Muscle of arm (tissue), 12 donors: ENCODE results near the gene POFUT1. TPM values are rescaled to one million over a fixed set of nuclear protein-coding genes. Genes with fewer than 3 reads are reported as not detected.
"Not testable (repeated sequence)": the region's sequence is repeated elsewhere in the genome, so short reads cannot be mapped to it uniquely, and the experiment has no call there.

Experiments used
- DNase-seq: peaks from one replicate; pipeline ENCODE4 v3.0.0-alpha.2; 2013
- polyA plus RNA-seq, 12 donors: library from polyadenylated mRNA; unstranded; fragments of 120-200 nt; gene quantifications; one replicate each; pipeline ENCODE4 v1.2.1, GENCODE V29; 2013; ENCODE audit not compliant: insufficient read length in 12 of 12

POFUT1 gene
- polyA plus RNA-seq, 12 donors, result 27.3 to 37.7 (median 30.9) TPM; not detected in 1

- no peak for DNase-seq
Measured at GRCh38 chr20:32271620-32272019, 63.9 kb downstream of the POFUT1 start.

GRCh38 chr20:32274359-32274758 lies 66.7 kb downstream of the POFUT1 start:
- DNase-seq, result no peak

DNA sequence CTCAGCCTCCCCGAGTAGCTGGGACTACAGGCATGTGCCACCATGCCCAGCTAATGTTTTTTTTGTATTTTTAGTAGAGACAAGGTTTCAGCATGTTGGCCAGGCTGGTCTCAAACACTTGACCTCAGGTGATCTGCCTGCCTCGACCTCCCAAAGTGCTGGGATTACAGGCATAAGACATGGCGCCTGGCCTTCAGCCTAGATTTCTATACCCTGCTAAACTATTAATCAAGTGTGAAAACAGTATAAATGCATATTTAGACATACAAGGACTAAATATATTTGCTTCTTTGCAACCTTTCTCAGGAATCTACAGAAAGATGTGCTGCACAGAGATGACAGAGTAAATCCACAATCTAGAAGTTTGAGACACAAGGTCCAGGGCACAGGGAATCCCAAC lies 67.5 kb downstream of the POFUT1 start:
- DNase-seq, result not testable (repeated sequence)

GRCh38 chr20:32277361-32278198 lies 69.9 kb downstream of the POFUT1 start, which contains the start of gene KIF3B:
Gene KIF3B, plus strand, starts transcription at chr20:32277651. Its CDS starts 32,127 bp downstream, at chr20:32309778.
- DNase-seq, result peak; percentile 92

GRCh38 chr20:32278199-32278643 lies 70.5 kb downstream of the POFUT1 start:
- DNase-seq, result no peak

GRCh38 chr20:32281711-32282110 lies 74.0 kb downstream of the POFUT1 start:
- DNase-seq, result no peak

DNA sequence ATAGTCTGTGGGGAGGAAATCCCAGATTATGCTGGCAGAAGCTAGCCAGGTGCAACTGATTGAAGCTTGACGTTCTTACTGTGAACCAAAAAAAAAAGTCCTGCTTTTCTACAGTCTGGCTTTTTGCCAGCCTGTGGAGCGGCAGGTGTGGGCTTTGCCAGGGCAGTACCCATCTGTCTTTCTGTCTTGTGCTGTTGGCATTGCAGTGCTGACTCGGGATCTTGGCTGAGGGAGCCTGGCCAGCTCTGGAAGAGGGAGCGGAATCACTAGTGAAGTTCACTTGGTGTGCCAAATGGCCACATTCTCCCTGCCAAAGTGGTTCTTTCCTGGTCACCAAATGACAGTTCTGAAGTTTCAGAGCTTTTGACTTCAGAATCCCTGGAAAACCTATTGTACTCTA lies 74.8 kb downstream of the POFUT1 start:
- DNase-seq, result peak; percentile 12

GRCh38 chr20:32285082-32285620 lies 77.5 kb downstream of the POFUT1 start:
- no peak for DNase-seq

DNA sequence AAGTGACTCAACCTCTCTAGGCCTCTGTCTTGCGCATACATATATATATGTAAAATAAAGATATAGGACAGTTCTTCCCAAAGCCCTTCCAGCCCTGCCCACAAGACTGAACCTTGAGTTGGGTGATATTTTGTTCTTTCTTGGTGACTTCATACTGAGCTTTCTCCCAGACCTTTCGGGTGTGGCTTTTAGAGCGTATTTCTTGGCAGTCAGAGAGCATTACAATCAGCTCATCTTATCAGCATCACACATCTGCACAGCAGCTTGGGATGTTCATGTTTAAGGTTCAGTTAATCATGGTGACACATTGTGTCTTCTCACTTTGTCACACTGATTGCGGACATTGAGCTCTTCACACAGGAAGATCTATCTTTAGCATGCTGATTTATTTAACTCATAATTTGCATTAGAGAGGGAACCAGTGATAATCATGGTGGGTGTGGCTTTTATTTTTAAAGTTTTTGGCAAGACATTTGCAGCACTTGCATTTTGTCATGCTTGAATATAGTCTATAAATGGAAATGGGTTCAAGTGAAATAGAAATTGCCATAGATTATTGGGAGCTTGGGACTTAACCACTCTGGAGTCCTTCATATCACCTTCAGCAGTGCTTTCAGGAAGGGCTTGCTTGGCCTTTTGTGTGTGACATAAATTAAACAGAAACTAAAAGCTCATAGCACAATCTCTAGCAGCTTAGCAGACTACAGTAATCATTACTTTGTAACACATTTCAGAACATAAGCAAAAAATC lies 78.1 kb downstream of the POFUT1 start:
- peak; percentile 7 for DNase-seq

DNA sequence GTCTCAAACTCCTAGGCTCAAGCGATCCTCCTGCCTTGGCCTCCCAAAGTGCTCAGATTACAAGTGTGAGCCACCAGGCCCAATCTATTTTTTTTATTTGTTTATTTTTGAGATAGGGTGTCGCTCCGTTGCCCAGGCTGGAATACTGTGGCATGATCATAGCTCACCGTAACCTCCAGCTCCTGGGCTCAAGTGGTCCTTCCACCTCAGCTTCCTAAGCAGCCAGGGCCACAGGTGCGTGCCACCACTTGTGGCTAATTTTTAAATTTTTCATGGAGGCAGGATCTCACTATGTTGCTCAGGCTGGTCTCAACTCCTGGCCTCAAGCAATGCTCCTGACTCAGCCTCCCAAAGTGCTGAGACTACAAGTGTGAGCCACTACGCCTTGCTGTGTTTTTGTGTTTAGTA lies 79.6 kb downstream of the POFUT1 start:
- no peak for DNase-seq

Other genes with a start within 250 kb of the POFUT1 start
- gene XKR7, start 239.7 kb upstream of the POFUT1 start, polyA plus RNA-seq, result 1 to 10 TPM in 1 of 12 donors, under 1 TPM in 10, not detected in 1; 0.03 to 1.3 (median 0.12) TPM
- 10 to 100 TPM in 1 of 12 donors, 1 to 10 TPM in 10, not detected in 1; 4.2 to 12.7 (median 5.2) TPM for gene CCM2L, start 197.4 kb upstream of the POFUT1 start, polyA plus RNA-seq
- gene HCK, start 155.6 kb upstream of the POFUT1 start, polyA plus RNA-seq, result 1 to 10 TPM in 11 of 12 donors, not detected in 1; 2.9 to 9.2 (median 3.8) TPM
- gene TM9SF4, start 98.2 kb upstream of the POFUT1 start, polyA plus RNA-seq, result 10 to 100 TPM in 11 of 12 donors, not detected in 1; 37.7 to 58.7 (median 44.8) TPM
- 10 to 100 TPM in 11 of 12 donors, not detected in 1; 10.0 to 37.1 (median 13.4) TPM for gene PLAGL2, start 137 bp upstream of the POFUT1 start, polyA plus RNA-seq
- 10 to 100 TPM in 11 of 12 donors, not detected in 1; 11.3 to 19.4 (median 14.0) TPM for gene KIF3B, start 69.8 kb downstream of the POFUT1 start, polyA plus RNA-seq
- gene ASXL1, start 150.5 kb downstream of the POFUT1 start, polyA plus RNA-seq, result 10 to 100 TPM in 11 of 12 donors, not detected in 1; 30.9 to 63.5 (median 37.7) TPM